Neural cell (in vitro differentiated cells): Measurements from ENCODE around the gene CALY. TPM values are rescaled to one million over a fixed set of nuclear protein-coding genes. Genes with fewer than 3 reads are reported as not detected.

Experiments used
- H2AFZ ChIP-seq: fragments of 200-600, 300-800 bp; sonication (generic), shearing (Covaris generic); 2 replicates; pipeline ENCODE4 v1.6.0; 2014; ENCODE audit warnings: low read depth, mild to moderate bottlenecking, antibody characterized with exemption, low read length, moderate library complexity
- H3F3A ChIP-seq: fragments of 200-600 bp; shearing (Covaris generic); 2 replicates; pipeline ENCODE4 v1.6.1; 2016; ENCODE audit warnings: mild to moderate bottlenecking, moderate library complexity, mixed read lengths, antibody characterized with exemption, low read length; ENCODE audit not compliant: insufficient read depth, poor library complexity, severe bottlenecking
- H3K27ac ChIP-seq: fragments of 200-600, 300-800 bp; sonication (generic), shearing (Covaris generic); 2 replicates; pipeline ENCODE4 v1.5.1; 2014; ENCODE audit warnings: mild to moderate bottlenecking, low read length, moderate library complexity
- H3K27me3 ChIP-seq: fragments of 300-800, 200-600 bp; sonication (generic), shearing (Covaris generic); 2 replicates; pipeline ENCODE4 v1.6.0; 2014; ENCODE audit warnings: mild to moderate bottlenecking, low read depth, low read length, moderate library complexity; ENCODE audit not compliant: insufficient read depth
- H3K36me3 ChIP-seq: fragments of 300-800, 200-600 bp; sonication (generic), shearing (Covaris generic); 2 replicates; pipeline ENCODE4 v1.5.1; 2014; ENCODE audit warnings: mild to moderate bottlenecking, antibody characterized with exemption, low read length, moderate library complexity; ENCODE audit not compliant: insufficient read depth
- H3K4me2 ChIP-seq: fragments of 300-800, 200-600 bp; sonication (generic), shearing (Covaris generic); 2 replicates; pipeline ENCODE4 v1.6.0; 2014; ENCODE audit warnings: mild to moderate bottlenecking, low read length
- H3K4me3 ChIP-seq: fragments of 300-800, 200-600 bp; sonication (generic), shearing (Covaris generic); 2 replicates; pipeline ENCODE4 v1.5.1; 2014; ENCODE audit warnings: mild to moderate bottlenecking, low read length, moderate library complexity
- H3K79me2 ChIP-seq: fragments of 200-600 bp; shearing (Covaris generic); replicated peaks from 2 replicates; pipeline ENCODE4 v1.6.0; 2014; ENCODE audit warnings: mild to moderate bottlenecking, low read length, moderate library complexity; ENCODE audit not compliant: insufficient read depth
- H3K9ac ChIP-seq: fragments of 300-800, 200-600 bp; sonication (generic), shearing (Covaris generic); 2 replicates; pipeline ENCODE4 v1.6.1; 2016; ENCODE audit warnings: mild to moderate bottlenecking, low read length, mixed read lengths
- H3K9me2 ChIP-seq: fragments of 200-600 bp; shearing (Covaris generic); 2 replicates; pipeline ENCODE4 v1.6.1; 2016; ENCODE audit warnings: mild to moderate bottlenecking, low read length, mixed read lengths; ENCODE audit not compliant: insufficient read depth
- H3K9me3 ChIP-seq: fragments of 200-600, 300-800 bp; sonication (generic), shearing (Covaris generic); 2 replicates; pipeline ENCODE4 v1.6.1; 2016; ENCODE audit warnings: mild to moderate bottlenecking, mixed run types, low read length, moderate library complexity, mixed read lengths
- H4K20me1 ChIP-seq: fragments of 200-600 bp; shearing (Covaris generic); 2 replicates; pipeline ENCODE4 v1.6.1; 2016; ENCODE audit warnings: mild to moderate bottlenecking, mixed run types; ENCODE audit not compliant: insufficient read depth
- CTCF ChIP-seq: fragments of 450-650 bp; IDR thresholded peaks from 2 replicates; pipeline ENCODE4 v1.5.1; 2014; ENCODE audit warnings: antibody characterized with exemption, mild to moderate bottlenecking, moderate library complexity; ENCODE audit not compliant: poor library complexity, severe bottlenecking
- EP300 ChIP-seq: fragments of 450-650 bp; conservative IDR thresholded peaks from 2 replicates; pipeline ENCODE4 v1.6.1; 2014; ENCODE audit warnings: antibody characterized with exemption, mild to moderate bottlenecking, moderate library complexity; ENCODE audit not compliant: poor library complexity, severe bottlenecking
- EZH2 ChIP-seq: fragments of 200-600, 300-800 bp; shearing (Covaris generic), sonication (generic); IDR thresholded peaks from 2 replicates; pipeline ENCODE4 v1.6.1; 2014; ENCODE audit warnings: antibody characterized with exemption, low read length, borderline replicate concordance, mild to moderate bottlenecking; ENCODE audit not compliant: insufficient read depth, poor library complexity, severe bottlenecking
- MXI1 ChIP-seq: fragments of 450-650 bp; conservative IDR thresholded peaks from 2 replicates; pipeline ENCODE4 v1.6.1; 2014; ENCODE audit warnings: antibody characterized with exemption, mild to moderate bottlenecking; ENCODE audit not compliant: poor library complexity, severe bottlenecking
- POLR2AphosphoS5 ChIP-seq: IDR thresholded peaks from 2 replicates; pipeline ENCODE4 v1.6.1; 2012
- RAD21 ChIP-seq: fragments of 450-650 bp; conservative IDR thresholded peaks from 2 replicates; pipeline ENCODE4 v1.6.1; 2014; ENCODE audit warnings: antibody characterized with exemption, mild to moderate bottlenecking, moderate library complexity
- REST ChIP-seq: IDR thresholded peaks from 2 replicates; pipeline ENCODE4 v1.6.1; 2012; ENCODE audit warnings: borderline replicate concordance
- SMC3 ChIP-seq: fragments of 450-650 bp; conservative IDR thresholded peaks from 2 replicates; pipeline ENCODE4 v1.6.1; 2014; ENCODE audit warnings: antibody characterized with exemption, mild to moderate bottlenecking, moderate library complexity; ENCODE audit not compliant: poor library complexity
- TAF1 ChIP-seq: IDR thresholded peaks from 2 replicates; pipeline ENCODE4 v1.6.1; 2012; ENCODE audit warnings: low read depth
- polyA plus RNA-seq: library from polyadenylated mRNA; depleted of rRNA; stranded (reverse); fragments of >200 nt; gene quantifications from 2 replicates; pipeline ENCODE4 v1.2.3, GENCODE V29; 2014

The CALY gene
- polyA plus RNA-seq, 1 donor from 2014 or later = 3.7 TPM

GRCh38 chr10:133377818-133378250 is 41.1 kb upstream of the CALY start:
- no peaks in the 10 kb centered on the region for H3K36me3 ChIP-seq
- H3K4me2 ChIP-seq = peak overlapping the region; percentile 58
- no peaks in the 10 kb centered on the region for H3K9me2 ChIP-seq
- no peaks in the 10 kb centered on the region for H3K79me2 ChIP-seq
- H4K20me1 ChIP-seq = no peaks in the 10 kb centered on the region
- H3K9ac ChIP-seq = peak overlapping the region; percentile 62
- peaks cover 9% of the 10 kb centered on the region for H3K27me3 ChIP-seq
- H3F3A ChIP-seq = no peaks in the 10 kb centered on the region
- no peaks in the 10 kb centered on the region for H3K9me3 ChIP-seq
- peak overlapping the region; percentile 92 for H3K4me3 ChIP-seq
- H2AFZ ChIP-seq = no peak overlapping the region
- TF ChIP-seq SMC3 = no peak
- no peak for TF ChIP-seq CTCF
- TF ChIP-seq EZH2 = no peak
- no peak for TF ChIP-seq RAD21
- no peak for TF ChIP-seq REST
- TF ChIP-seq TAF1 = no peak
- no peak for TF ChIP-seq MXI1
- no peak for TF ChIP-seq EP300
- no peak for TF ChIP-seq POLR2AphosphoS5
- no peak overlapping the region for H3K27ac ChIP-seq

- H3K4me3 ChIP-seq = no peak overlapping the region
Measured at GRCh38 chr10:133377025-133377817, 40.5 kb upstream of the CALY start.

More at GRCh38 chr10:133377025-133377817, 40.5 kb upstream of the CALY start:
- no peaks in the 10 kb centered on the region for H4K20me1 ChIP-seq
- no peaks in the 10 kb centered on the region for H3K9me3 ChIP-seq
- H3K9me2 ChIP-seq = no peaks in the 10 kb centered on the region
- H3K79me2 ChIP-seq = peaks cover 2% of the 10 kb centered on the region
- no peaks in the 10 kb centered on the region for H3F3A ChIP-seq
- peaks cover 9% of the 10 kb centered on the region for H3K27me3 ChIP-seq
- no peak overlapping the region for H2AFZ ChIP-seq
- no peaks in the 10 kb centered on the region for H3K36me3 ChIP-seq
- H3K27ac ChIP-seq = no peak overlapping the region
- no peak overlapping the region for H3K4me2 ChIP-seq
- TF ChIP-seq MXI1 (no peak), TAF1 (no peak), REST (no peak), SMC3 (no peak), EP300 (no peak), CTCF (no peak), RAD21 (no peak), POLR2AphosphoS5 (no peak), EZH2 (no peak)
- no peak overlapping the region for H3K9ac ChIP-seq
